NCI-H524 treated with DMSO at 0.1 percent for 48 hours (cell line): Measurements from ENCODE around the gene HPSE2.

ENCODE experiments used
- DNase-seq: peaks from one replicate; lab custom pipeline; 2025; lab: John Stamatoyannopoulos, UW

Gene HPSE2

GRCh38 chr10:98431016-98431415 lies 804.6 kb downstream of the HPSE2 start:
- DNase-seq = no peak

GRCh38 chr10:98430427-98430826 lies 805.2 kb downstream of the HPSE2 start:
- DNase-seq = no peak

GRCh38 chr10:98429320-98430072 lies 806.2 kb downstream of the HPSE2 start:
- no peak for DNase-seq

DNA sequence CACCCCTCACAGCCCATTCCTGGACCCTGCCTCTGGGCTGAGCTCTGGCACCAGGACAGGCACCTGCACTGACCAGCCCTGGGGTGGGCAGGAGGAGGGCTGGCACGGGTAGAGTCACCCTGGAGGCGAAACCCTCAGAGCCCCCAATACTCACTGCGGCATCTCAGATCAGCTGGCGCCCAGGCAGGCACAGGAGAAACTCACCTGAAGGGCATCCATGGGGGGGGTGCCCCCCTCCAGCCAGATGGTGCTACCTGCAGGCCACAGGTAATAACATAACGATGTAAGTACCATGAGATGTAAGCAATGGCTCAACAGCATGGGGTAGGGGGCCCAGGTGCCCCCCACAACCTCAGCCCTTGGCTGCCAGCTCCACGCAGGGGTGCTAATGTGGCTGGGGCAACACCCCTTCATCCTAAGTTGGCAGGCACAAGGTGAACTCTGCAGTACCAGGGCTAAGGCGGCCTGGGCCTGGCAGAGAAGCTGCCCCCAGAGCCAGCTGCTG lies 808.6 kb downstream of the HPSE2 start:
- DNase-seq = no peak

DNA sequence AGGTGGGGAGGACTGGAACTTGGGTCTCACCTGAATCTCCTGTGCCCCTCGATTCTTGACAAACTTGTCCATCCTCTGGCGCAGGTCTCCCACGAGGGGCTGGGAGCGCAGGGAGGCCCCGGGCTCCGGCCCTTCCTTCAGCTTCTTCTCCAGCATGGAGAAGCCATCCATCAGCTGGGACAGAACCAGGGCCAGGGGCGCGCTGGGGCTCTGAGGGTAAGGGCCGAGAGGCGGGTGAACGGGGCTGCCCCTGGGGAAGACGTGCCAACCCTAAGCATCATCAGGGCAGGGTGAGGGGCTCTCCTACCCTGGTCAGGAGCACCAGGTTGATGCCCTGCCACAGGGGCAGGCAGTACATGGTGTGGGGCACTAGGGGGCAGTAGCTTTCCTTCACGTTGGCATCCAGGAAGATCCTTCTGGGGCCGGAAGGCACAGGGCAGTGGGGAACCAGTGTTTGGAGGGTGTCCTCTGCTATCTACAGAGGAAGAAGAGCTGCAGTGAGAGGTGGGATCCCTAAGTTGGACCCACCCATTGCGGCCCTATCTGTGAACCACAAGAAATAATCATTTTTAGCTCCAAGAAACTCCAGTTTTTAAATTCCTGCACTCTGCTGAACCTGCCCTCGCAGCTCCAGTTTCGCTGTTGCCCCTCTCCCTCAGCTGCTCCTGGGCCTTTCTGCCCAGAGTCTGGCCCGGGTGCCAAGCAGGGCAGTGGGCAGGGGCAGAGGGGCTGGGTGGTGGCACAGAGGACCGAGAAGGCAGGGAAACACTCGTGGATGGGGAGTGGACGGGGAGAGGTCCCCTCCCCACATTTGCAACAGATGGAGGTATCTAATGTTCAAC lies 809.9 kb downstream of the HPSE2 start:
- DNase-seq = no peak

GRCh38 chr10:98424295-98425254 lies 811.1 kb downstream of the HPSE2 start:
- no peak for DNase-seq

GRCh38 chr10:98423691-98424120 lies 811.9 kb downstream of the HPSE2 start:
- DNase-seq = no peak

GRCh38 chr10:98422182-98422581 lies 813.5 kb downstream of the HPSE2 start:
- DNase-seq = no peak

DNA sequence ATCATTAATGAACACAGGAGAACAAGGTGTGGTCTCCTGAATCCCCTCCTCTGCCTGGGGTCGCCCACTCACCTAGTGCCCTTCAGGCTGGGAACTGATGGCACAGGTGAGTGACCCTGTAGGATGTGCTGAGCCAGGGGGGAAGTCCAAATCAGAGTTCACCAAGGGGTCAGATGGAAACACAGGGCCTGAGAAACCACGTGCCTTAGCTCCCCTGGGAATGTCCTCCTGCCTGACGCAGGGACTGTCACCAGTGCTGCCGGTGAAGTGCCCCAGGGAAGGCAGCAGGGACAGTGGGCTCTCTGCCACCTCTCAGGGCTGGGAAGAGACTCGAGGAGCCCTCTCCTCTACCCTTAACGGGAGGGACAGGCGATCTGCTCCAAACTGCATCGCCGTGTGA lies 814.9 kb downstream of the HPSE2 start:
- no peak for DNase-seq

DNA sequence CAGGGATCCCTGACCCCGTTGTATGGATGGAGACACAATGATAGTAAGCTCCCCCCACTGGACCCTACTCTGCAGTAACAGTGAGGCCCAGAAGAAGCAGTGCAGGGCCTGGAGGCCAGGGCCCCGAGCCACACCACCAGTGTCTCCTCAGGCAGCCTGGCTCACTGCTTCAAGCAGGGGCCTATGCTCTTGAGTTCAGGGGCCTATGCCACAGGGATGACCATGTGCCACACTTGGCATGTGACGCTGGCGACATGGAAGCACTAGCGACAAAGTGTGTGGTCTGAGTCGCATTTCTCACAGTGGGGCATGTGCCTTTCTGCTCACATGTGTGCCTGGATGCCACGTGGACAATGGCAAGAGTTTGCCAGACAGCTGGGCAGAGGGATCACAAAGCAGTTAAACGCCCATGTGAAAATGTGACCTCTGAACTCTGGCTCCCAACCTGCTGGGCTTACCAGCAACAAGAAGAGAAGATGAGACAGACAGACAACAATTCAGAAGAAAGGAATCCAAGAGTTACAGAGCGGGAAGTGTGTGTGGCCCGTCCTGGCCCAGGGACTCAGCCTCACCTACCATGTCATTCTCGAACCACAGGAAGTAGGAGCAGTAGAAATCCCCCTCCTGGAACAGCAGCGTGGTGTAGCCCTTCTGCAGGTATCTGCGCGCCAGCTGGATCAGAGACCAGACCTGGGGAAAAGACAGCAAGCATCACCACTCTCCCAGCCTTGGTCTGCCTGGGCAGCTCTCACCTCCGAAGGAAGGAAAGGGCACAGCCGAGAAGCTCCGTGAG lies 816.0 kb downstream of the HPSE2 start:
- DNase-seq = no peak

DNA sequence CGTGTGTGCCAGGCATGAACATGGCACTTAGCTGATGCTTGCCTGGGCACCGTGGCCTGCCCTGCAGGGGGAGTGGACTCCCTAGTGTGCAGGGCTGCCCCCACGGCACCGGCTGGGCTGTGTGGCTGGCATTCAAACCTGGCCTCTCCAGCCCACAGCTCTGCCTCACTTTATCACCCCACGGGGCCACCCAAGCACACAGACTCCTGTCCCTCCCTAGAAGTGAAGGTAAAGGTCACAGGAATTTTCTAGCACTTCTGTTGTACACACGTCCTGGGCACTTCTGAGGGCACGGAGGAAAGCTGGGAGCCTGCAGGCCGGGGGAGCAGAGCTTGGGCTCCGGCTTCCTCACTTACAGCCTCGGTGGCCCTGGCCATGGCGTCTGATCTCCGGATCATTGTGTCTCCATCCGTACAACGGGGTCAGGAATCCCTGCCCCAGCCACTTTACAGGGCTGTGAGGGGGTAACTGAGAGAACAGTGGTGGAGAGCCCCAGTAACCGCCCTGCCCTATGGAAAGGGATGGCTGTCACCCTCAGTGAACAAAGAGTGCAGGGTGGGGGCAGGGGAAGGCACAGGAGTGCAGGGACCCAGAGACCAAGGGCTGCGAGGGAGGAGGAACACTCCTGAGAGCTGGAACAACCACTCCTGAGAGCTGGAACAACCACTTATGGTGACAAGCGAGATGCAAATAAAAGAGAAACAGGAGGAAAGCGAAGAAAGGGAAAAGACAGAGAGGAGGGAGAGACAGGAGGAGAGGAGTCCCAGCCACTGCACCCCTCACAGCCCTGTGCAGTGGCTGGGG lies 816.8 kb downstream of the HPSE2 start:
- no peak for DNase-seq

GRCh38 chr10:98417973-98418664 lies 817.5 kb downstream of the HPSE2 start:
- no peak for DNase-seq

- DNase-seq = no peak
These were observed 818.1 kb downstream of the HPSE2 start for GRCh38 chr10:98417481-98417959.

- DNase-seq = no peak
These were observed 818.9 kb downstream of the HPSE2 start for GRCh38 chr10:98416606-98417388.

DNA sequence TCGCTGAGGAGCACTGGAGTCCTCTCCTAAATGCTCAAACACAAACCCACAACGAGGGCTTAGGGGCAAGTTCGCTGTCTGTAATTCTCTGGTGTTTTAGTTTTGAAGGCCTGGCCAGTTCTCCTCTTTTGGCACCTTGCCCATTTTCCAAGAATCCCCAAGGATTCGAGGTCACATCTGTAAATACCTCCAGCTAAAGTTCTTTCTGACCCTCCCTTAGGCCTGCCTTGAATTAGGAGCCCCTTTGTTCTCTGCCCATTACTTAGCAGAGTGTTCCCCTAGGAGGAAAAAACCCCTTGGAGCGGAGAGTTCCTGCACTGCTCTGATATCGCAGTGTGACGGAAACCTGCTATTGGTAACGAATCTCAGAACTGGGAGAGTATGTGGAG lies 819.9 kb downstream of the HPSE2 start:
- no peak for DNase-seq

- no peak for DNase-seq
These were observed 820.5 kb downstream of the HPSE2 start, which contains the start of gene PYROXD2 for GRCh38 chr10:98414932-98415730. Gene PYROXD2 (minus strand): TSS chr10:98415182. CDS start chr10:98415135, 47 bp downstream.

GRCh38 chr10:98414578-98414931 lies 821.1 kb downstream of the HPSE2 start:
- DNase-seq = no peak

- no peak for DNase-seq
These were observed 823.9 kb downstream of the HPSE2 start for GRCh38 chr10:98411768-98412167.
